ENCODE results near the gene KRT84. TPM values are rescaled to one million over a fixed set of nuclear protein-coding genes. Genes with fewer than 3 reads are reported as not detected.

The KRT84 gene
- total RNA-seq, 1 donor = not detected

DNA sequence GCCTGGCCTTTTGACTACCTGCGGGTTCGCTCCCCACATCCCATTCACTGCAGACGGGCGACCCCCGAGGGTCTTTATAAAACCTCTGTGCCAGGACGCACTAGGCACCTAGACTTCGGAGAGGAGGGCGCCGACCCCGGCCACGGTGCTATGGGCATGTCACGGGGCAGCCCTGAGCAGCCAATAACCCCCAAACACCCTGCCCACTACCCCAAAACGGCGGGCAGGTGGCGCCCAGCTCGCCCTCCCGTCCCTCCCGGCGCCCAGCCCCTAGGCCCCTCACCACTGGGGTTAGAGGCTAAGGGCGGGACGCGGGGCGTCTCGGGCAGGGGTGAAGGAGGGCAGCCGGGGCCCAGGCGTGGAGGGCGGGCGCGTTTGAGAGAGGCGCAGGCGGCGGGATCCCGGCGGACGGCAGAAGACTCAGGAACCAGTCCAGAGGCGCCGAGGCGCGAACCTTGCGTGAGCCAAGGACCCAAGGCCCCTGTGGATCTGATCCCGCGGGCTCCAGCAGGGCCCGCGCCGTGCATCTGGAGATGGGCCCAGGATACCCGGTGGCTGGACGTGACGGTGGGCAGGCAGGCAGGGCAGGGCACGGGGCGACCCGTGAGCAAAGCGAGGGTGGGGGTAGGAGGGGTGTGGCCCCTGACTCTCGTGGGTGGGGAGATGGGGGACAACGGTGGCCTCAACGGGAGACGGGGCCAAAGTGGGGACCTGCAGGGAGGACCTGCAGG lies 29.3 kb downstream of the KRT84 start:
- H3K27ac ChIP-seq (ENCODE audit: low read depth, low read length) = no peak overlapping the region
- no peaks in the 10 kb centered on the region for H3K9me3 ChIP-seq (ENCODE audit: low read depth, low read length)
- peak; percentile 50 for DNase-seq (ENCODE audit: insufficient read length, low spot score, missing footprints)
- H3K4me3 ChIP-seq (ENCODE audit: insufficient read depth, low read length) = no peak overlapping the region
- no peaks in the 10 kb centered on the region for H3K79me2 ChIP-seq (ENCODE audit: insufficient read depth, low read length)
- H3K4me2 ChIP-seq (ENCODE audit: insufficient read depth, low read length) = no peak overlapping the region
- no peaks in the 10 kb centered on the region for H4K20me1 ChIP-seq (ENCODE audit: insufficient read depth, low read length)
- H3K36me3 ChIP-seq (ENCODE audit: insufficient read depth, low read length) = no peaks in the 10 kb centered on the region
- TF ChIP-seq CTCF (IDR thresholded peaks at IDR 0.05; ENCODE audit: extremely low read depth, low read depth, low read length) = no peak
- H3K4me1 ChIP-seq (ENCODE audit: insufficient read depth, low read length) = peaks cover 5% of the 10 kb centered on the region
- peaks cover 48% of the 10 kb centered on the region for H3K27me3 ChIP-seq (ENCODE audit: insufficient read depth, low read length)
- H2AFZ ChIP-seq (ENCODE audit: low read length) = no peak overlapping the region

DNA sequence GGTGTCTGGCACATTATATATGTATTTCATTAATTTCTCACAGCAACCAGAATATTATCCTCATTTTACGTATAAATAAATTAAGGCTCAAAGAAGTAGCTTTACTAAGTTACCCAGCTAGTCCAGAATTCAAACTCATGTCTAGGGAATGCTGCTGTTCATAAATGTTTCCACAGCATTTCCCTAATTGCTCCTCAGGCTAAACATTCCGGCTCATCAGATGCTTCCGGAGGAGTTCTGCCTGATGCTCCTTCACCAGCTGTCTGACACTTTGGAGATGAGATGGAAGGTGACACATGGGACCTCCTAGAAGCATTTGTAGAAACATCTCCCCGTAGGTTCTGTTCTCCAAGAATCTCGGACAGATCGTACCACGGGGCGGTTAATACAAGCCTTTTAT lies 30.3 kb downstream of the KRT84 start:
- no peak for TF ChIP-seq CTCF (IDR thresholded peaks at IDR 0.05; ENCODE audit: extremely low read depth, low read depth, low read length)
- Histone ChIP-seq H3K79me2 (ENCODE audit: insufficient read depth, low read length) (no peaks in the 10 kb centered on the region), H3K4me1 (ENCODE audit: insufficient read depth, low read length) (peaks cover 5% of the 10 kb centered on the region), H3K36me3 (ENCODE audit: insufficient read depth, low read length) (no peaks in the 10 kb centered on the region), H3K4me2 (ENCODE audit: insufficient read depth, low read length) (no peak overlapping the region), H3K9me3 (ENCODE audit: low read depth, low read length) (no peaks in the 10 kb centered on the region), H3K4me3 (ENCODE audit: insufficient read depth, low read length) (no peak overlapping the region), H4K20me1 (ENCODE audit: insufficient read depth, low read length) (no peaks in the 10 kb centered on the region), H3K27me3 (ENCODE audit: insufficient read depth, low read length) (peaks cover 58% of the 10 kb centered on the region), H3K27ac (ENCODE audit: low read depth, low read length) (no peak overlapping the region), H2AFZ (ENCODE audit: low read length) (no peak overlapping the region)
- no peak for DNase-seq (ENCODE audit: insufficient read length, low spot score, missing footprints)

DNA sequence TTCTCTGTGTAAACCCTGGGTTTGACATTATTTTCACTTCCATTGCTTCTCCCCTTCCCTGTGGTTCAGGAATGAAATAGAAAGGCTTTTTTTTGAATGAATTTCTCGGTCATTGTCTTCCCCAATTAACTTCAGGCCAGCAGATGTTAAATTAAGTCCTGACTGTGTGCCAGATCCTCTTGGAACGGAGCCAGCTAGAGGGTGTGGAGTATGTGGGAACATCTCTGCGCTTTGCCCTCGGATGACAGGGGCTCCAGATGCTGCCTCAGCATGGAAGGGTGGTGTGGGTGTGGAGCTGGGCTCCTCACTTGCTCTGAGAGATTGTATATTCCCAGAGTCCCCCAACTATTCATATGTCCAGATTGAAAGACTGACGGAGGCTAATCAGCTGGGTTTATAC lies 31.3 kb downstream of the KRT84 start:
- Histone ChIP-seq H4K20me1 (ENCODE audit: insufficient read depth, low read length) (no peaks in the 10 kb centered on the region), H3K79me2 (ENCODE audit: insufficient read depth, low read length) (no peaks in the 10 kb centered on the region), H3K36me3 (ENCODE audit: insufficient read depth, low read length) (no peaks in the 10 kb centered on the region), H3K9me3 (ENCODE audit: low read depth, low read length) (no peaks in the 10 kb centered on the region), H3K4me3 (ENCODE audit: insufficient read depth, low read length) (no peak overlapping the region), H3K4me1 (ENCODE audit: insufficient read depth, low read length) (peaks cover 5% of the 10 kb centered on the region), H2AFZ (ENCODE audit: low read length) (no peak overlapping the region), H3K27me3 (ENCODE audit: insufficient read depth, low read length) (peaks cover 63% of the 10 kb centered on the region), H3K4me2 (ENCODE audit: insufficient read depth, low read length) (no peak overlapping the region), H3K27ac (ENCODE audit: low read depth, low read length) (no peak overlapping the region)
- peak; percentile 45 for DNase-seq (ENCODE audit: insufficient read length, low spot score, missing footprints)
- no peak for TF ChIP-seq CTCF (IDR thresholded peaks at IDR 0.05; ENCODE audit: extremely low read depth, low read depth, low read length)

DNA sequence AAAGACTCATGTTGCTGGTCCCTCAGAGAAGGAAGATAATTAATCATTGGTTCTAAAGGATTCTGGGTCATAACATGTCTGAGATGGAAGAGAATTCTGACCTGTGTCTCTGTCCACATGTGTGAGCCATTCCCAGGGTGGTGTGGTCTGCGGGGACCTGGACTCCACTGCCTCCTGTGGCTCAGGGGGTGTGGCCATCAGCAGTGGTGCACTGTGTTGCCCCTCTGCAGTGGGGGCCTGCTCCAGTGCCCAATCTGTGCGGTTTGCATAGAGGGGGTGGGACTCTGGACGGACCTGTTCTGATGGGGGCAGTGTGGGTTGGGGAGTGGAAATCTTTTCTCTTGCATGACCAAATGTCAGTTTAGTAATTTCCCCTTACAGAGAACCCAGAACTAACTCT lies 31.7 kb downstream of the KRT84 start:
- Histone ChIP-seq H3K4me2 (ENCODE audit: insufficient read depth, low read length) (no peak overlapping the region), H3K9me3 (ENCODE audit: low read depth, low read length) (no peaks in the 10 kb centered on the region), H3K79me2 (ENCODE audit: insufficient read depth, low read length) (no peaks in the 10 kb centered on the region), H3K4me1 (ENCODE audit: insufficient read depth, low read length) (peaks cover 5% of the 10 kb centered on the region), H3K27me3 (ENCODE audit: insufficient read depth, low read length) (peaks cover 65% of the 10 kb centered on the region), H4K20me1 (ENCODE audit: insufficient read depth, low read length) (no peaks in the 10 kb centered on the region), H3K27ac (ENCODE audit: low read depth, low read length) (no peak overlapping the region), H2AFZ (ENCODE audit: low read length) (no peak overlapping the region), H3K36me3 (ENCODE audit: insufficient read depth, low read length) (no peaks in the 10 kb centered on the region), H3K4me3 (ENCODE audit: insufficient read depth, low read length) (no peak overlapping the region)
- DNase-seq (ENCODE audit: insufficient read length, low spot score, missing footprints) = peak; percentile 80
- TF ChIP-seq CTCF (IDR thresholded peaks at IDR 0.05; ENCODE audit: extremely low read depth, low read depth, low read length) = no peak
